22Rv1 (cell line): ENCODE data around the gene PCDHGA3.

Source experiments
- ZFX ChIP-seq: fragments of 450-650 bp; IDR thresholded peaks from 2 replicates; pipeline ENCODE4 v1.6.1; 2017; ENCODE audit warnings: antibody characterized with exemption, borderline replicate concordance
- TF ChIP-seq, protein P1 (sequence below): fragments of 450-650 bp; IDR thresholded peaks from 2 replicates; pipeline ENCODE4 v1.5.1; 2017; ENCODE audit warnings: mild to moderate bottlenecking

DNA sequence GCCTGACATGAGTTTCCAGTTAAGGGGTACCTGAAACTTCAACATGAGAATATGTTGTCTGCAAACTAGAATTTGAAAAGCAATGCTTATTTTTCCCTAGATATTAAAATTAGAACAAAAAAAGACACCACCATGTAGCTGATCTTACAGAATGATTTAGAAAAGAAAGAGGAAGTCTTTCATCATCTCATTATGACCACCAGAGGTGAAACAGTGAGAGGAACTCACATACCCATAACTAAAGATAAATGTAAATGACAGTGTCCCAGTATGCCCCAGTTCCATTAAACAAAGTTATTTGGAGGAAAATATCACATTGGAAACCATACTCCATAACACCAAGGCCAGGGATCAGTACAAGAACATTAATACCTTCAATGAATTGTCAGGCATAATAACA lies 29.9 kb upstream of the PCDHGA3 start:
- TF ChIP-seq ZFX, result no peak
- TF ChIP-seq, protein P1, sequence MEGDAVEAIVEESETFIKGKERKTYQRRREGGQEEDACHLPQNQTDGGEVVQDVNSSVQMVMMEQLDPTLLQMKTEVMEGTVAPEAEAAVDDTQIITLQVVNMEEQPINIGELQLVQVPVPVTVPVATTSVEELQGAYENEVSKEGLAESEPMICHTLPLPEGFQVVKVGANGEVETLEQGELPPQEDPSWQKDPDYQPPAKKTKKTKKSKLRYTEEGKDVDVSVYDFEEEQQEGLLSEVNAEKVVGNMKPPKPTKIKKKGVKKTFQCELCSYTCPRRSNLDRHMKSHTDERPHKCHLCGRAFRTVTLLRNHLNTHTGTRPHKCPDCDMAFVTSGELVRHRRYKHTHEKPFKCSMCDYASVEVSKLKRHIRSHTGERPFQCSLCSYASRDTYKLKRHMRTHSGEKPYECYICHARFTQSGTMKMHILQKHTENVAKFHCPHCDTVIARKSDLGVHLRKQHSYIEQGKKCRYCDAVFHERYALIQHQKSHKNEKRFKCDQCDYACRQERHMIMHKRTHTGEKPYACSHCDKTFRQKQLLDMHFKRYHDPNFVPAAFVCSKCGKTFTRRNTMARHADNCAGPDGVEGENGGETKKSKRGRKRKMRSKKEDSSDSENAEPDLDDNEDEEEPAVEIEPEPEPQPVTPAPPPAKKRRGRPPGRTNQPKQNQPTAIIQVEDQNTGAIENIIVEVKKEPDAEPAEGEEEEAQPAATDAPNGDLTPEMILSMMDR, result no peak
